ENCODE results near the gene ZBTB20.
A peak's percentile ranks its signal among the peaks of the same experiment; 100 is the strongest.
"Not testable (repeated sequence)": the region's sequence is repeated elsewhere in the genome, so short reads cannot be mapped to it uniquely, and the experiment has no call there.

The ZBTB20 gene

GRCh38 chr3:114686621-114687020 is 460.5 kb downstream of the ZBTB20 start:
- no peaks in the 10 kb centered on the region for H3K27me3 ChIP-seq (ENCODE audit: insufficient read depth, poor library complexity, severe bottlenecking)
- no peak overlapping the region for H3K27ac ChIP-seq (replicated peaks)
- TF ChIP-seq SPI1 (IDR thresholded peaks at IDR 0.05; ENCODE audit: borderline replicate concordance, low read depth) (peak; percentile 8; the same call in 1 of the 2 replicates), CTCF (IDR thresholded peaks at IDR 0.05; ENCODE audit: insufficient read depth, low read length) (no peak), REST (IDR thresholded peaks at IDR 0.05; ENCODE audit: insufficient replicate concordance, low read depth) (no peak)
- H3K4me3 ChIP-seq (replicated peaks; ENCODE audit: insufficient read depth, low read length) = no peak overlapping the region
- peak in 1 of 2 experiments; percentile 23 for DNase-seq (ENCODE audit: low read depth in 1 of 2, low spot score in 1 of 2)

- Histone ChIP-seq H3K27me3 (ENCODE audit: insufficient read depth, poor library complexity, severe bottlenecking) (no peaks in the 10 kb centered on the region), H3K27ac (replicated peaks) (no peak overlapping the region), H3K4me3 (replicated peaks; ENCODE audit: insufficient read depth, low read length) (no peak overlapping the region)
- no peak for DNase-seq (ENCODE audit: low read depth in 1 of 2, low spot score in 1 of 2)
- TF ChIP-seq GABPA (IDR thresholded peaks at IDR 0.05; ENCODE audit: low read depth) (no peak), REST (IDR thresholded peaks at IDR 0.05; ENCODE audit: insufficient replicate concordance, low read depth) (no peak), SPI1 (IDR thresholded peaks at IDR 0.05; ENCODE audit: borderline replicate concordance, low read depth) (no peak), CTCF (IDR thresholded peaks at IDR 0.05; ENCODE audit: insufficient read depth, low read length) (no peak), POLR2AphosphoS5 (IDR thresholded peaks at IDR 0.05; ENCODE audit: low read depth) (no peak)
Observed at GRCh38 chr3:114685161-114685560, 461.9 kb downstream of the ZBTB20 start.

- no peak for DNase-seq (ENCODE audit: low read depth in 1 of 2, low spot score in 1 of 2)
- H3K4me3 ChIP-seq (replicated peaks; ENCODE audit: insufficient read depth, low read length) = no peak overlapping the region
- no peak overlapping the region for H3K27ac ChIP-seq (replicated peaks)
- H3K27me3 ChIP-seq (ENCODE audit: insufficient read depth, poor library complexity, severe bottlenecking) = no peaks in the 10 kb centered on the region
- TF ChIP-seq REST (IDR thresholded peaks at IDR 0.05; ENCODE audit: insufficient replicate concordance, low read depth) (no peak), GABPA (IDR thresholded peaks at IDR 0.05; ENCODE audit: low read depth) (no peak), SPI1 (IDR thresholded peaks at IDR 0.05; ENCODE audit: borderline replicate concordance, low read depth) (no peak), CTCF (IDR thresholded peaks at IDR 0.05; ENCODE audit: insufficient read depth, low read length) (no peak), POLR2AphosphoS5 (IDR thresholded peaks at IDR 0.05; ENCODE audit: low read depth) (no peak)
Observed at GRCh38 chr3:114680299-114680698, 466.8 kb downstream of the ZBTB20 start.

- not testable (repeated sequence) for H3K4me3 ChIP-seq (replicated peaks; ENCODE audit: insufficient read depth, low read length); H3K27me3 ChIP-seq (ENCODE audit: insufficient read depth, poor library complexity, severe bottlenecking); DNase-seq (ENCODE audit: low read depth in 1 of 2, low spot score in 1 of 2); H3K27ac ChIP-seq (replicated peaks)
Observed at GRCh38 chr3:114679773-114680172, 467.3 kb downstream of the ZBTB20 start.
